ENCODE data around the gene MYO1H.
A peak's percentile ranks its signal among the peaks of the same experiment; 100 is the strongest.

The MYO1H gene

GRCh38 chr12:109302770-109303169 is 44.9 kb upstream of the MYO1H start:
- no peak overlapping the region for H3K27ac ChIP-seq
- no peak overlapping the region for H3K4me3 ChIP-seq (ENCODE audit: low read depth, low read length)
- no peak overlapping the region for H2AFZ ChIP-seq
- no peaks in the 10 kb centered on the region for H3K27me3 ChIP-seq (ENCODE audit: control insufficient read depth, insufficient read depth, low read length)
- no peak overlapping the region for H3K4me2 ChIP-seq (ENCODE audit: low read length)
- H3K4me1 ChIP-seq: no peaks in the 10 kb centered on the region
- no peaks in the 10 kb centered on the region for H3K36me3 ChIP-seq (ENCODE audit: control insufficient read depth, insufficient read depth, low read length)
- no peak overlapping the region for H3K9ac ChIP-seq
- H3K9me3 ChIP-seq (ENCODE audit: control insufficient read depth, low read length): no peaks in the 10 kb centered on the region
- no peaks in the 10 kb centered on the region for H3K79me2 ChIP-seq
- TF ChIP-seq, protein P1, sequence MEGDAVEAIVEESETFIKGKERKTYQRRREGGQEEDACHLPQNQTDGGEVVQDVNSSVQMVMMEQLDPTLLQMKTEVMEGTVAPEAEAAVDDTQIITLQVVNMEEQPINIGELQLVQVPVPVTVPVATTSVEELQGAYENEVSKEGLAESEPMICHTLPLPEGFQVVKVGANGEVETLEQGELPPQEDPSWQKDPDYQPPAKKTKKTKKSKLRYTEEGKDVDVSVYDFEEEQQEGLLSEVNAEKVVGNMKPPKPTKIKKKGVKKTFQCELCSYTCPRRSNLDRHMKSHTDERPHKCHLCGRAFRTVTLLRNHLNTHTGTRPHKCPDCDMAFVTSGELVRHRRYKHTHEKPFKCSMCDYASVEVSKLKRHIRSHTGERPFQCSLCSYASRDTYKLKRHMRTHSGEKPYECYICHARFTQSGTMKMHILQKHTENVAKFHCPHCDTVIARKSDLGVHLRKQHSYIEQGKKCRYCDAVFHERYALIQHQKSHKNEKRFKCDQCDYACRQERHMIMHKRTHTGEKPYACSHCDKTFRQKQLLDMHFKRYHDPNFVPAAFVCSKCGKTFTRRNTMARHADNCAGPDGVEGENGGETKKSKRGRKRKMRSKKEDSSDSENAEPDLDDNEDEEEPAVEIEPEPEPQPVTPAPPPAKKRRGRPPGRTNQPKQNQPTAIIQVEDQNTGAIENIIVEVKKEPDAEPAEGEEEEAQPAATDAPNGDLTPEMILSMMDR (IDR thresholded peaks at IDR 0.05): no peak

- Histone ChIP-seq H3K27me3 (ENCODE audit: control insufficient read depth, insufficient read depth, low read length) (no peaks in the 10 kb centered on the region), H3K4me2 (ENCODE audit: low read length) (no peak overlapping the region), H2AFZ (no peak overlapping the region), H3K9me3 (ENCODE audit: control insufficient read depth, low read length) (no peaks in the 10 kb centered on the region), H3K9ac (no peak overlapping the region), H3K4me3 (ENCODE audit: low read depth, low read length) (no peak overlapping the region), H3K79me2 (no peaks in the 10 kb centered on the region), H3K4me1 (no peaks in the 10 kb centered on the region), H3K27ac (no peak overlapping the region), H3K36me3 (ENCODE audit: control insufficient read depth, insufficient read depth, low read length) (no peaks in the 10 kb centered on the region)
- TF ChIP-seq, protein P1 (IDR thresholded peaks at IDR 0.05): no peak
These were observed 43.2 kb upstream of the MYO1H start for GRCh38 chr12:109304485-109304884.

DNA sequence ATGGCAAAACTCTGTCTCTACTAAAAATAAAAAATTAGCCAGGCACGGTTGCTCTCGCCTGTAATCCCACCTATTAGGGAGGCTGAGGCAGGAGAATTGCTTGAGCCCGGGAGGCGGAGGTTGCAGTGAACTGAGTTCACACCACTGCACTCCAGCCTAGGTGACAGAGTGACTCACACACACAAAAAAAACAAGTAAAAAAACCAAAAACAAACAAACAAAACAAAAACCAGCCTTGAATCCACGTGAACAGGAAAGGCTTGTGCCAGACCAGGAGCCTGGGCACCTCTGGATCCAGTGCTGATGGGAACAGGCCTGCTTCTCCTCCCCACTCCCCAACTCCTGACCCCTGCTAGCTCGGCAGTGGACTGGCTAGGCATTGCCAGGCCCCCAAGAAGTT is 42.2 kb upstream of the MYO1H start:
- H3K4me3 ChIP-seq (ENCODE audit: low read depth, low read length): no peak overlapping the region
- no peaks in the 10 kb centered on the region for H3K36me3 ChIP-seq (ENCODE audit: control insufficient read depth, insufficient read depth, low read length)
- H3K27ac ChIP-seq: no peak overlapping the region
- no peak overlapping the region for H2AFZ ChIP-seq
- H3K79me2 ChIP-seq: no peaks in the 10 kb centered on the region
- no peak overlapping the region for H3K4me2 ChIP-seq (ENCODE audit: low read length)
- H3K4me1 ChIP-seq: peaks cover 3% of the 10 kb centered on the region
- TF ChIP-seq, protein P1 (IDR thresholded peaks at IDR 0.05): no peak
- no peak overlapping the region for H3K9ac ChIP-seq
- H3K27me3 ChIP-seq (ENCODE audit: control insufficient read depth, insufficient read depth, low read length): no peaks in the 10 kb centered on the region
- H3K9me3 ChIP-seq (ENCODE audit: control insufficient read depth, low read length): no peaks in the 10 kb centered on the region

- Histone ChIP-seq H3K9ac (no peak overlapping the region), H3K79me2 (no peaks in the 10 kb centered on the region), H3K36me3 (ENCODE audit: control insufficient read depth, insufficient read depth, low read length) (no peaks in the 10 kb centered on the region), H3K27ac (no peak overlapping the region), H3K9me3 (ENCODE audit: control insufficient read depth, low read length) (no peaks in the 10 kb centered on the region), H3K27me3 (ENCODE audit: control insufficient read depth, insufficient read depth, low read length) (no peaks in the 10 kb centered on the region), H3K4me3 (ENCODE audit: low read depth, low read length) (no peak overlapping the region), H2AFZ (no peak overlapping the region), H3K4me2 (ENCODE audit: low read length) (no peak overlapping the region), H3K4me1 (peaks cover 4% of the 10 kb centered on the region)
- TF ChIP-seq, protein P1 (IDR thresholded peaks at IDR 0.05): no peak
These were observed 40.6 kb upstream of the MYO1H start for GRCh38 chr12:109307051-109307450.

DNA sequence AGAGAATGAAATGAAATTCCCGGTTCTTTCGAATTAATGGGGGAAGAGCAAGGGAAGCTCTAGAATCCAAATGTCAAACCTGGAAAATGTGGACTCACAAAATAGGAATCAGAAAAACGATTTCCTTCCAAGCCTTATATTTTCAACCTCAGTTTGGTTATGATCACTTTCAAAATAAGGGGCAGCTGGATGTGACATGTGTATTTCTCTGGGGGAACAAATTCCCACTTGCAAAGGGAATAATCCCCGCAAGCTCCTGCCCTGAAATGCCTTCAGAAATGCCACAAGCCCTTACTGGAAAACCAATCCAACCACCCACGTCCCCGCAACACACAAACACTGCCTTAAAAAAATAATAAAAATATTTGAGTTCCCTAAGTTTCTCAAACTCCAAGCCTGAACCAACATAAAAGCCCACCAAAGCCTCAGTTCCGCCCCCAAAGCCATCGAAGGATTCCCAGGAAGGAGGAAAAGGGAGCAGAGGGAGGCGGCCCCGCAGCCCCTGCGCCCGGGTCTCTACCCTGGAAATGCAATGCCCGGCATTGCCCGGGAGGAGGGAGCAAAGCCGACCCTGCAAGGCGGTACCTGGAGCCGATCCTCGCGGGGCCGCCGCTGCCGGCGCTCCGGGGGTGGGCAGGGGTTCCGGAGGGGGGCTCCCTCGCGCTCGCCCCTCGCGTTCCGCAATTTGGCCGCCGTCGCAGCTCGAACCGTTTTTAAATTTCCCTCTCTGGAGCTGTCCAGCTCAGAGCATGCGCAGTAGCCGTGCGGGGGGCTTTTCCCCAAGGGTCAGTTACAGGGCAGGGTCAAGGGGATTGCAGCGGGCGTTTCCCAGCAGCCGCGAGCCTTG is 38.9 kb upstream of the MYO1H start, which contains the start of gene FOXN4:
FOXN4 (minus strand) TSS at position 751 of the 847 bp plus-strand sequence. CDS start 963 bp downstream, outside the sequence.
- Histone ChIP-seq H3K9me3 (ENCODE audit: control insufficient read depth, low read length) (no peaks in the 10 kb centered on the region), H2AFZ (peak within 1 kb of the TSS; percentile 68), H3K27ac (no peak within 1 kb of the TSS), H3K27me3 (ENCODE audit: control insufficient read depth, insufficient read depth, low read length) (no peaks in the 10 kb centered on the region), H3K79me2 (no peaks in the 10 kb centered on the region), H3K9ac (no peak within 1 kb of the TSS), H3K36me3 (ENCODE audit: control insufficient read depth, insufficient read depth, low read length) (no peaks in the 10 kb centered on the region), H3K4me3 (ENCODE audit: low read depth, low read length) (peak within 1 kb of the TSS; percentile 42), H3K4me2 (ENCODE audit: low read length) (peak within 1 kb of the TSS; percentile 82), H3K4me1 (peaks cover 4% of the 10 kb centered on the region)
- TF ChIP-seq, protein P1 (IDR thresholded peaks at IDR 0.05): no peak

Data from parathyroid adenoma (tissue), 2 donors.